Measurements from ENCODE around the gene C4A. TPM values are rescaled to one million over a fixed set of nuclear protein-coding genes. Genes with fewer than 3 reads are reported as not detected.

C4A gene
- total and polyA plus RNA-seq, 2 of the 4 experiments (the other 2 are of a cell fraction): 0.90 to 3.8 TPM

- H3K27me3 ChIP-seq (ENCODE audit: control insufficient read depth, insufficient read depth, low read length): no peaks in the 10 kb centered on the region
- POLR2A ChIA-PET (ENCODE audit: unreplicated experiment): no interaction called here
- CTCF ChIA-PET: no interaction called here
- intact Hi-C loops (cut with micrococcal nuclease): loop anchor here (5.0 kb wide), 1 partner anchor 156 kb away; no protein-coding TSS in a partner anchor
- H3K14ac ChIP-seq (replicated peaks; ENCODE audit: low read depth, low read length): no peak overlapping the region
- no peak overlapping the region for H4K91ac ChIP-seq (ENCODE audit: insufficient read depth, low read depth, low read length)
- H3K4me3 ChIP-seq (ENCODE audit: insufficient read depth, low read depth, low read length): no peak overlapping the region
- no peak overlapping the region for H2AK9ac ChIP-seq (replicated peaks; ENCODE audit: low read depth, low read length, poor library complexity)
- no peak overlapping the region for H2AFZ ChIP-seq (replicated peaks; ENCODE audit: low read length, poor library complexity)
- H3K4me2 ChIP-seq (ENCODE audit: low read depth, low read length): no peak overlapping the region
- no peak overlapping the region for H3K27ac ChIP-seq (ENCODE audit: insufficient read depth, low read length)
- H3K23ac ChIP-seq (ENCODE audit: low read depth, low read length): no peak overlapping the region
- H3K18ac ChIP-seq (ENCODE audit: low read depth, low read length): no peak overlapping the region
- TF ChIP-seq SMC3 (IDR thresholded peaks at IDR 0.05; ENCODE audit: low read depth, low read length) (no peak), CHD1 (IDR thresholded peaks at IDR 0.05; ENCODE audit: low read depth, low read length) (no peak), RCOR1 (IDR thresholded peaks at IDR 0.05; ENCODE audit: insufficient replicate concordance, low read length) (no peak), RAD21 (IDR thresholded peaks at IDR 0.05; ENCODE audit: low read length) (no peak), CEBPB (IDR thresholded peaks at IDR 0.05; ENCODE audit: low read depth, low read length) (no peak), USF2 (IDR thresholded peaks at IDR 0.05; ENCODE audit: low read depth, low read length) (no peak), FOS (IDR thresholded peaks at IDR 0.05; ENCODE audit: low read depth, low read length) (no peak), MXI1 (IDR thresholded peaks at IDR 0.05; ENCODE audit: borderline replicate concordance, low read depth, low read length) (no peak), BHLHE40 (IDR thresholded peaks at IDR 0.05; ENCODE audit: low read depth, low read length) (no peak), MAFK (IDR thresholded peaks at IDR 0.05; ENCODE audit: low read depth, low read length) (no peak), RFX5 (IDR thresholded peaks at IDR 0.05; ENCODE audit: low read depth, low read length) (no peak), CTCF (conservative IDR thresholded peaks at IDR 0.05; ENCODE audit: low read depth, low read length) (no peak), POLR2A (IDR thresholded peaks at IDR 0.05; ENCODE audit: low read depth, low read length) (no peak), NFE2L2 (IDR thresholded peaks at IDR 0.05; ENCODE audit: low read depth, low read length) (no peak), MAZ (IDR thresholded peaks at IDR 0.05; ENCODE audit: borderline replicate concordance, low read depth, low read length) (no peak), ELK1 (IDR thresholded peaks at IDR 0.05; ENCODE audit: borderline replicate concordance, low read depth, low read length) (no peak)
- no peaks in the 10 kb centered on the region for H3K9me3 ChIP-seq (ENCODE audit: control insufficient read depth, insufficient read depth, low read length)
- no peak for DNase-seq
- in situ Hi-C loops (cut with MboI; ENCODE audit: low sequenced_read_pairs): no loop called here
- H4K8ac ChIP-seq (ENCODE audit: low read depth in 2 of 2, low read length in 2 of 2): no peak overlapping the region
- no peak overlapping the region for H2BK5ac ChIP-seq (ENCODE audit: low read depth, low read length, poor library complexity, severe bottlenecking)
- BruUV-seq (replicated peaks): no TSS peak
- H4K5ac ChIP-seq (ENCODE audit: low read depth, low read length): no peak overlapping the region
- peaks cover 33 to 43% of the 10 kb centered on the region in 2 experiments for H3K79me1 ChIP-seq (ENCODE audit: low read depth in 1 of 2, low read length in 2 of 2)
- H4K20me1 ChIP-seq (ENCODE audit: insufficient read depth, low read length): 0 out of 2 replicates have a peak, but pooled peaks cover 5% of the 10 kb centered on the region
- no peak overlapping the region for H3K9ac ChIP-seq (ENCODE audit: low read depth, low read length)
- no peak for ATAC-seq (ENCODE audit: low read depth)
- WGBS, 2 experiments (ENCODE audit: extremely low coverage in 2 of 2, insufficient read length in 1 of 2): no CpG with 5 or more reads among the region's 3 CpGs
- H2AK5ac ChIP-seq (ENCODE audit: low read depth, low read length): no peak overlapping the region
- no peak overlapping the region for H3K4ac ChIP-seq (ENCODE audit: low read depth, low read length)
- H3K4me1 ChIP-seq (ENCODE audit: control insufficient read depth, insufficient read depth, low read length): peaks cover 7% of the 10 kb centered on the region; the same call in 1 of the 2 replicates
- no peak overlapping the region for H2BK120ac ChIP-seq (ENCODE audit: low read depth, low read length)
- H3K36me3 ChIP-seq (ENCODE audit: control insufficient read depth, insufficient read depth, low read length): peaks cover 48% of the 10 kb centered on the region
- H3K9me1 ChIP-seq (ENCODE audit: insufficient read depth, low read length): peaks cover 12% of the 10 kb centered on the region
- no peak overlapping the region for H2BK20ac ChIP-seq (ENCODE audit: low read depth, low read length)
- no peak overlapping the region for H2BK15ac ChIP-seq (ENCODE audit: low read depth, low read length)
- no peak overlapping the region for H3K56ac ChIP-seq (ENCODE audit: extremely low read depth, insufficient read depth, low read length)
- dilution Hi-C loops (cut with HindIII; ENCODE audit: low sequenced_read_pairs, unreplicated experiment): no loop called here
Measured at GRCh38 chr6:31956796-31957195, 25.1 kb upstream of the C4A start.
